Middle frontal gyrus (tissue), 1 donor: ENCODE measurements around the gene DERA.
A peak's percentile ranks its signal among the peaks of the same experiment; 100 is the strongest.
"Not testable (repeated sequence)": the region's sequence is repeated elsewhere in the genome, so short reads cannot be mapped to it uniquely, and the experiment has no call there.

Experiments used
- DNase-seq: peaks from one replicate; pipeline ENCODE4 v3.0.0-alpha.2; 2015; ENCODE audit warnings: low spot score; ENCODE audit errors: extremely low spot score

Gene DERA

GRCh38 chr12:15910864-15911721 is at the start of gene DERA:
Gene DERA, plus strand, starts transcription at chr12:15911332. Its CDS starts 52 bp downstream, at chr12:15911384.
- peak; percentile 28 for DNase-seq

DNA sequence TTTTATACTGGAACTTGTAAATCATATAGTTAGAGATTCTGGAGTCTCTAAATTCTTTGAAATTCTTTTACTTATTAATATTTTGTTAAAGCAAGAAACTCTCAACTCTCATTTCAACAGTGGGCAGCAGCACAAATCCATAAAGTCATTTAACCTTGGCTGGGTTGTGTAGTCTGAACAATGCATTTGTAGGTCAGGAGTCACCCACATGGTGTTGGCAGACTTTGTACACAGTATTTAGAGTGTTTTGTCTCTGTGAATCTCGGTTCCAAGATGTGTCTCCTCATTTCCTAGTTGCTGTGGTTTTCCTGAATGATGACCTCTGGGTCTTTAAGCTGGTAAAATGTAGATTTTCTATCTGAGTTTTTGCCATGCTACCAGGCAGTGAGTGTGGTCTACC is 49.7 kb upstream of the DERA start:
- no peak for DNase-seq

DNA sequence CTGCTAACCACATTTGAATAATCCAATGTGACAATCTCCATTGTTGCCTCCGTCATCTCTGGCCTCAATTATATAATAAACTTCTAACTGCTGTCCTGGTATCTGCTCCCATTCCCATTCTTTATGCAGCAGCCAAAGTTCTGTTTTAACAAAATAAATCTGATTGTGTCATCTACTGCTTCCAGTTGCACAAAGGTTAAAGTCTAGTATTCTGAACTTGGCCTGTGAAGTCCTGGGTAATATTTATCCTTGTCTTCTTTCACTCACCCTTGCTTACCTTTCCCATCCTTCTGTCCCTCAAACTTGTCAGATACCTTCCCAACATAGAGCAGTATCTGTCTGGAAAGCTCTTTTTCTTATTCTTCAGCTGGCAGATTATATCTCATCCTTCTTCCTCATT is 48.3 kb upstream of the DERA start:
- DNase-seq, result no peak

DNA sequence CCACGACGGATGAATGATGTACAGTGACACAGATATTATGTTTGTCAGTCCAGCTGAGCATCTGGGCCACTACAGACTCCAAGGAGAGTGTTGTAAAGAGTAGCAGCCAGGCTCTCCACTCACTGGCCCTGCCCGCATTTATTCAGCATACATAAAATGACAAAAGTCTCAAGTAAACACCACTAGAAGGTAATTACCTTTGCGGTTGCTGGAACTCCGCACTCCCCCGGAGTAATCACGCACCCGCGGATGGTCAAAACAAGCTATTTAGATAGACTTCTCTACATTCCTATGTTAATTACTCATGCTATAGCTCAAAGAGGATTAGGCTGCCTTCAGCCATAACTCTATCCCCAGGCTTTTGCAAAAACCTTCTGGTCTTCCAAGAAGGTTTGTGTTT is 47.8 kb upstream of the DERA start:
- no peak for DNase-seq

- DNase-seq, result no peak
Measured at GRCh38 chr12:15863984-15864383, 47.1 kb upstream of the DERA start.

DNA sequence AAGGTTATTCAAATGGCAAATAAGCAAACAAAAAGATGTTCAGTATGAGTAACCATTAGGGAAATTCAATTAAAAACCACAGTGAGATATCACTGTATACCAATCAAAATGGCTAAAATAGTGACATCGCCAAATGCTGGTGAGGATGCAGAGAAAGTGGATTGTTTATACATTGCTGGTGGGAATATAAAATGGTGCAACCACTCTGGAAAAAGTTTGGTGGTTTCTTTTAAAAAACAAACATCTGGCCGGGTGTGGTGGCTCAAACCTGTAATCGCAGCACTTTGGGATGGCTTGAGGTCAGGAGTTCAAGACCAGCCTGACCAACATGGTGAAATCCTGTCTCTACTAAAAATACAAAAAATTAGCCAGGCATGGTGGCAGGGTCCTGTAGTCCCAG is 42.9 kb upstream of the DERA start:
- DNase-seq, result no peak

DNA sequence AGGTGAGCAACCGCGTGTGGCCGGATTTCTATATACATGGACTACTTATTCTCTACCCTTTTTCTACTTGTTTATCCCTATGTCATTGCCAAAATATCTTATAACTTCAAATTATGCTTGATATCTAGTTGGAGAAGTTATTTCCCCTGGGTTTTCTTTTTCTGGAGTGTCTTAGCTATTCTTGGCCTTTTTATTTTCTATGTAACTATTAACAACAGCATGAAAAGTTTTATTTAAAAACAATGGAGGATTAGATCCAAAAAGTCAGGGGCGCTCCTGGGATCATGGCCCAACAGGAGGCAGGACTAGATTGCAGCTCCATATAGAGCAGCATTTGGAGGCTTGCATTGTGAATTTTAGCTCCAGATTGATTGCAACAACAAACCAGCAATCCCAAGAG is 37.6 kb upstream of the DERA start:
- DNase-seq, result no peak

DNA sequence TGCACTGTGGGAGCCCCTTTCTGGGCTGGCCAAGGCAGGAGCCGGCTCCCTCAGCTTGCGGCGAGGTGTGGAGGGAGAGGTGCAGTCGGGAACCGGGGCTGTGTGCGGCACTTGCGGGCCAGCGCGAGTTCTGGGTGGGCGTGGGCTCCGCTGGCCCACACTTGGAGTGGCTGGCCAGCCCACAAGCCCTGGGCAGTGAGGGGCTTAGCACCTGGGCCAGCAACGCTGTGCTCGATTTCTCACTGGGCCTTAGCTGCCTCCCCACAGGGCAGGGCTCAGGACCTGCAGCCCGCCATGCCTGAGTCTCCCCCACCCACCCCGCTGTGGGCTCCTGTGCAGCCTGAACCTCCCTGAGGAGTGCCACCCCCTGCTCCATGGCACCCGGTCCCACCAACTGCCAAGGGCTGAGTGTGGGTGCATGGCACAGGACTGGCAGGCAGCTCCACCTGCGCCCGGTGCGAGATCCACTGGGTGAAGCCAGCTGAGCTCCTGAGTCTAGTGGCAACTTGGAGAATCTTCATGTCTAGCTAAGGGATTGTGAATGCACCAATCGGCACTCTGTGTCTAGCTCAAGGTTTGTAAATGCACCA is 36.5 kb upstream of the DERA start:
- DNase-seq, result not testable (repeated sequence)

- DNase-seq, result no peak
Measured at GRCh38 chr12:15875863-15876262, 35.3 kb upstream of the DERA start.

- DNase-seq, result no peak
Measured at GRCh38 chr12:15879413-15879812, 31.7 kb upstream of the DERA start.

- no peak for DNase-seq
Measured at GRCh38 chr12:15880721-15881120, 30.4 kb upstream of the DERA start.

- DNase-seq, result peak; percentile 98
Measured at GRCh38 chr12:15882118-15882971, 28.8 kb upstream of the DERA start, which contains the start of gene STRAP. Gene STRAP, plus strand, starts transcription at chr12:15882387. Its CDS starts 321 bp downstream, at chr12:15882708.

GRCh38 chr12:15883536-15883935 is 27.6 kb upstream of the DERA start:
- no peak for DNase-seq

DNA sequence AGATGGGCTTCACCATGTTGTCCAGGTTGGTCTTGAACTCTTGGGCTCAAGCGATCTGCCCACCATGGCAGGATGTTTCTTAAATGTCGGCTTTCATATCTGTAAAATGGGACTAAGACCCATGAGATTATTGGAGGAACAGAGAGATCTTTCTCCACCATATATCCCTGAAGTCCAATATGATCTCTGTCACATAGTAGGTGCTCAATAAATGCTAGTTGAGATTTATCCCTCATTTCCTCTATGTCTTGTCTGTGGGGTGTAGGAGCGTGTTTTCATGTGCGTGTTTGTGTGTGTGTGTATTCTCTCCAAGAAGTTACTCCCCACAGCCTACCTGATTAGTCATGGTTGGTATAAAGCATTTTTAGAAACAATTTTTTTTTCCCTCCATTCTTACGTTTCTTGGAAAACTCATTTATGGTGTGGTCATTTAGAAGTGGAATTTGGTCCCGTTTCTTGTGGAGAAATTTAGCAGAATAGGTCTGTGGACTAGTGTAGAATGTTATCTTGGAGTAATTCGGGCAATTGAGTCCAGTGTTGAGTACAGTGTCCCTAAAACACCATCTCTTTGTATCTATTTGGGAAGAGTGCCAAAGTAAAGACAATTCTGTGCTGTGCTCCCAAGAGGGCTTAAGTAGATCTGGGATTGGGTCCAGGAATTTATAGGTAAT is 24.6 kb upstream of the DERA start:
- no peak for DNase-seq

GRCh38 chr12:15887043-15887817 is 23.9 kb upstream of the DERA start:
- DNase-seq, result no peak

GRCh38 chr12:15892645-15893259 is 18.4 kb upstream of the DERA start:
- no peak for DNase-seq

DNA sequence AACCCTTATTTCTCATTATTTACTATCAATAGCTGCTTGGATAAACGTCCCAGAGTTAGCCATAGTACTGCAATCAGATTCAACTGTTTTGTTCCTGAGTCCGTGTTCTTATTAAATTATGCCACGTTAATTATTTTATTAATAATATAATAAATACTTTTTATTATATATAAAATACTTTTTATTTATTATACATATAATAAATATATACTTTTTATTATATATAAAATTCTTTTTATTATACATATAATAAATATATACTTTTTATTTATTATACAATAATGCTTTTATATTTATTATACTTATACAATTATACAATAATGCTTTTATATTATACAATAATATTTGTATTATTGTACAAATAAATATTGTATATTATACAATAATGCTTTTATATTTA is 17.9 kb upstream of the DERA start:
- no peak for DNase-seq

DNA sequence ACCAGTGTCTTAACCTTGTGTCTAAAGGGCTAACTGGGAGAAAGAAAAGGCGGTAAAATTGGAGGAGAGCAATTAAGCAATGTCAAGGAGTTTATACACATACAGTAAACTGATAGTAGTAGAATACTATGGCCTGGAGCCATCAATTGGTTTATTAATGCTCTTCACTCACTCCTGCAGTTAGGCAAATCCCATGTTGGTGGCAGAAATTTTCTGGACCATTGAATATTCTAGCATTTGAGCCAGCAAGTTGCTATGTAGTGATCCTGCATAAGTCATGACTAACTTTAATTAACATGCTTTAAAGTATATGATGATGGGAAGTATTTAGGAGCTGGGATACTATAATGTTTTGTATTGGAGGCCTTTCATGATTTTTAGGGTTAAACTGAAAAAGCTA is 14.3 kb upstream of the DERA start:
- DNase-seq, result no peak

- no peak for DNase-seq
Measured at GRCh38 chr12:15897433-15897832, 13.7 kb upstream of the DERA start.

DNA sequence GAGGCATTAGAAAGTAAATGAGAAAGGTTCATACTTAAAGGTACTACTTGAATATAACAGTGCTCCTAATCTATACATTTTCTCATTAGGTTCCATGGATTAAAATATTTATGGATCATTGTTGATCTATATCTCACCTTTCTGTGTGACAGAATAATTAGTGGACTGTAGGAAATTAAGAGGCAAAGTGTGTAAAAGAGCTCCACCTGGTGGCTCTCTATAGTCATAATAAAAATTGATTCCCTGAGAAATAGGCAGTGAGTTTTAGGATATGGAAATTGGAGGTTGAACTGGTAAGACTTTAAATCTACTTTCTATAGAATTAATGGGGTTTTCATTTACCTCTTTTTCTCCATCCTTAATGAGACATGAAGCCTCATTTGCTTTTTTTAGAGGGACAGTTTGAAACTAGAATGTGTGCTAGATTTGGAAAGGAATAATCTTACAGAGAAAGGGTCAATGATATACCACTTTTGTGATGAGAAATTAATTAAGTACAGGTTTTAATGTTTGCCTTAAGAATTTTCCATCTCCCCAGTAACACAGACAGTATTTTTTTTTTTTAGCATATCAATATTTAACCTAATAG is 11.8 kb upstream of the DERA start:
- no peak for DNase-seq
